ENCODE data around the gene DNM1L. TPM values are rescaled to one million over a fixed set of nuclear protein-coding genes. Genes with fewer than 3 reads are reported as not detected.
"Not testable (repeated sequence)": the region's sequence is repeated elsewhere in the genome, so short reads cannot be mapped to it uniquely, and the experiment has no call there.

DNM1L gene
- total RNA-seq, 2 experiments from 2014 or later: 56.9 to 68.3 TPM

- Mint-ChIP-seq H3K27me3 (no peaks in the 10 kb centered on the region), H3K9me3 (no peaks in the 10 kb centered on the region), H3K27ac (no peak overlapping the region), H3K4me3 (no peak overlapping the region), H3K36me3 (ENCODE audit: low read depth) (peaks cover 15% of the 10 kb centered on the region), H3K4me1 (ENCODE audit: low read depth) (no peaks in the 10 kb centered on the region)
- no peak for ATAC-seq
- ChIA-PET POLR2A (interaction anchor here (0.7 kb wide), 1 partner anchor 1215 kb away, joined by 3 read pairs; no protein-coding TSS in a partner anchor), CTCF (no interaction called here)
- TF ChIP-seq CTCF (IDR thresholded peaks at IDR 0.05): no peak
- intact Hi-C loops (cut with micrococcal nuclease): no loop called here
- DNase-seq: no peak
Observed at GRCh38 chr12:32718926-32719325, 39.8 kb downstream of the DNM1L start.

GRCh38 chr12:32725308-32725707 is 46.2 kb downstream of the DNM1L start:
- intact Hi-C loops (cut with micrococcal nuclease); H3K4me3 Mint-ChIP-seq; H3K9me3 Mint-ChIP-seq; POLR2A ChIA-PET; ATAC-seq; H3K27me3 Mint-ChIP-seq; H3K27ac Mint-ChIP-seq; H3K4me1 Mint-ChIP-seq (ENCODE audit: low read depth); DNase-seq: not testable (repeated sequence)
- peaks cover 28% of the 10 kb centered on the region for H3K36me3 Mint-ChIP-seq (ENCODE audit: low read depth)
- CTCF ChIA-PET: interaction anchor here (1.9 kb wide), 1 partner anchor 30 kb away, joined by 9 read pairs; the partner anchor contains the start of gene YARS2

- ATAC-seq: no peak
- H3K4me1 Mint-ChIP-seq (ENCODE audit: low read depth): no peaks in the 10 kb centered on the region
- no peak for DNase-seq
- no peak for TF ChIP-seq CTCF (IDR thresholded peaks at IDR 0.05)
- no peak overlapping the region for H3K27ac Mint-ChIP-seq
- intact Hi-C loops (cut with micrococcal nuclease): no loop called here
- no peak overlapping the region for H3K4me3 Mint-ChIP-seq
- ChIA-PET POLR2A (no interaction called here), CTCF (no interaction called here)
- no peaks in the 10 kb centered on the region for H3K9me3 Mint-ChIP-seq
- no peaks in the 10 kb centered on the region for H3K27me3 Mint-ChIP-seq
- H3K36me3 Mint-ChIP-seq (ENCODE audit: low read depth): peaks cover 30% of the 10 kb centered on the region
Observed at GRCh38 chr12:32726286-32726685, 47.2 kb downstream of the DNM1L start.

- intact Hi-C loops (cut with micrococcal nuclease): no loop called here
- no peak for DNase-seq
- POLR2A ChIA-PET: no interaction called here
- ATAC-seq: no peak
- Mint-ChIP-seq H3K36me3 (ENCODE audit: low read depth) (peaks cover 28% of the 10 kb centered on the region), H3K27me3 (no peaks in the 10 kb centered on the region), H3K4me3 (no peak overlapping the region), H3K4me1 (ENCODE audit: low read depth) (no peaks in the 10 kb centered on the region), H3K9me3 (no peaks in the 10 kb centered on the region), H3K27ac (peak overlapping the region; percentile 51)
- TF ChIP-seq CTCF (IDR thresholded peaks at IDR 0.05): no peak
- CTCF ChIA-PET: no interaction called here
Observed at GRCh38 chr12:32727237-32727636, 48.1 kb downstream of the DNM1L start.

- ChIA-PET POLR2A (interaction anchor here (1.3 kb wide), 1 partner anchor 20 kb away, joined by 3 read pairs; no protein-coding TSS in a partner anchor), CTCF (no interaction called here)
- no peak for ATAC-seq
- intact Hi-C loops (cut with micrococcal nuclease): no loop called here
- peak overlapping the region; percentile 64 for H3K27ac Mint-ChIP-seq
- peaks cover 26% of the 10 kb centered on the region for H3K36me3 Mint-ChIP-seq (ENCODE audit: low read depth)
- no peaks in the 10 kb centered on the region for H3K27me3 Mint-ChIP-seq
- peaks cover 7% of the 10 kb centered on the region for H3K4me1 Mint-ChIP-seq (ENCODE audit: low read depth)
- TF ChIP-seq CTCF (IDR thresholded peaks at IDR 0.05): no peak
- H3K4me3 Mint-ChIP-seq: no peak overlapping the region
- no peaks in the 10 kb centered on the region for H3K9me3 Mint-ChIP-seq
- DNase-seq: no peak
Observed at GRCh38 chr12:32734952-32735351, 55.9 kb downstream of the DNM1L start.

GRCh38 chr12:32736445-32736844 is 57.3 kb downstream of the DNM1L start:
- Mint-ChIP-seq H3K4me3 (no peak overlapping the region), H3K27me3 (no peaks in the 10 kb centered on the region), H3K36me3 (ENCODE audit: low read depth) (peaks cover 27% of the 10 kb centered on the region), H3K4me1 (ENCODE audit: low read depth) (peaks cover 9% of the 10 kb centered on the region), H3K27ac (peak overlapping the region; percentile 0), H3K9me3 (no peaks in the 10 kb centered on the region)
- ChIA-PET CTCF (no interaction called here), POLR2A (interaction anchor here (0.6 kb wide), 1 partner anchor 13 kb away, joined by 3 read pairs; no protein-coding TSS in a partner anchor)
- ATAC-seq: no peak
- no peak for DNase-seq
- no peak for TF ChIP-seq CTCF (IDR thresholded peaks at IDR 0.05)
- intact Hi-C loops (cut with micrococcal nuclease): no loop called here
